ENCODE measurements around the gene GJA10. TPM values are rescaled to one million over a fixed set of nuclear protein-coding genes. Genes with fewer than 3 reads are reported as not detected.
"Not testable (repeated sequence)": the region's sequence is repeated elsewhere in the genome, so short reads cannot be mapped to it uniquely, and the experiment has no call there.

Gene GJA10
- total RNA-seq = not detected

DNA sequence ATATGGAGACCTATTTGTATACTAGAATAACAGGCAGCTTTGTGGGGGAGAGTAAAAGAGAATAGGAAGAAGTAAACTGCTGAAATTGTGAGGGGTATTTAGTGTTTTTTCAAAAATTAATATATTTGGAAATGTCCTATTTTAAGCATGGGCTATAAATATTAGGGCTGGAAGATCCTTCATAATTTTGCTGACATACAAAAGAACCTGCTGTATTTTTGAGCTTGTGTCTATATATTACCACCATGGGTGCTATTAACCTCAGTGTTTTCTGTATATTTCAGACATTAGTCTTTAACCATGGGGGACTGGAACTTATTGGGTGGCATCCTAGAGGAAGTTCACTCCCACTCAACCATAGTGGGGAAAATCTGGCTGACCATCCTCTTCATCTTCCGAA is at the start of gene GJA10:
Gene GJA10, plus strand, starts transcription at position 301 of the 400 bp plus-strand sequence. Its CDS starts 0 bp downstream, at position 301.
- no peak for DNase-seq (ENCODE audit: low spot score)

DNA sequence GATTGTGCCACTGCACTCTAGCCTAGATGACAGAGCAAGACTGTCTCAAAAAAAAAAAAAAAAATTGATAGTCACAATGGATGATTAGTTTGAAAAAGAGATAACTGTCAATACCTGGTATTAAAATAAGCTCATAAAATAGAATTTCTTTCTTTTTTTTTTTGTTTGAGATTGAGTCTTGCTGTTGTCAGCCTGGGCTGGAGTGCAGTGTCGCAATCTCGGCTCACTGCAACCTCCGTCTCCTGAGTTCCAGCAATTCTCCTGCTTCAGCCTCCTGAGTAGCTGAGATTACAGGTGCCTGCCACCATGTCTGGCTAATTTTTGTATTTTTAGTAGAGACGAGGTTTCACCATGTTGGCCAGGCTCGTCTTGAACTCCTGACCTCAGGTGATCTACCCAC is 46.8 kb upstream of the GJA10 start:
- not testable (repeated sequence) for DNase-seq (ENCODE audit: low spot score)

DNA sequence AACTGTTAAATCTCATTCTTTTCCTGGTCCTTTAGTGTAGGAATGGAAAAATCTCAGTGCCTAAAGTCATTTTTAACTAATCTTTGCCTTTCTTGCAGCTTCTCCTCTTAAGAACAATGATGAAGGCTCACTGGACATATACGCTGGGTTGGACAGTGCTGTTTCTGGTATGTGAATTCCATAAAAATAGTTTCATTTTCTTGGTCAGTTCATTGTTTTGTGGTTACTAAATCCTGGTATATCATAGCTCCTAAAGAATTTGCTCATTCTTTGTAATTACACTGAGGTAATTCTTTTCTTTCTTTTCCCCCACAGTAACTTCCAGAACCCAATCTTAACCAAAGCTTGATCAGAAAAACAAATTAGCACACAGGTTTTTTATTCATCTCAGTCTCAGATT is 41.2 kb upstream of the GJA10 start:
- no peak for DNase-seq (ENCODE audit: low spot score)

DNA sequence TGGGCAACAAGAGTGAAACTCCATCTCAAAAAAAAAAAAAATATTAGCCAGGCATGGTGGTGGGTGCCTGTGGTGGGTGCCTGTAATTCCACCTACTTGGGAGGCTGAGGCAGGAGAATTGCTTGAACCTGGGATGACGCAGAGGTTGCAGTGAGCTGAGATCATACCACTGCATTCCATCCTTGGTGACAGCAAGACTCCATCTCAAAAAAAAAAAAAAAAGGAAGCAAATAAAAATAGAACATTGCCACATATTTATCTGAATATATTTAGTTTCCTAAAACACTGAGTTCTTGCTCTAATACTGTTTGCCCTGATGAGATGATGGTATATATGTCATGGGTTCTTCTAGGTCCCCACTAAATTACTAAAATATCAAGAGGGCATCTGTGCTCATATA is 36.2 kb upstream of the GJA10 start:
- no peak for DNase-seq (ENCODE audit: low spot score)

DNA sequence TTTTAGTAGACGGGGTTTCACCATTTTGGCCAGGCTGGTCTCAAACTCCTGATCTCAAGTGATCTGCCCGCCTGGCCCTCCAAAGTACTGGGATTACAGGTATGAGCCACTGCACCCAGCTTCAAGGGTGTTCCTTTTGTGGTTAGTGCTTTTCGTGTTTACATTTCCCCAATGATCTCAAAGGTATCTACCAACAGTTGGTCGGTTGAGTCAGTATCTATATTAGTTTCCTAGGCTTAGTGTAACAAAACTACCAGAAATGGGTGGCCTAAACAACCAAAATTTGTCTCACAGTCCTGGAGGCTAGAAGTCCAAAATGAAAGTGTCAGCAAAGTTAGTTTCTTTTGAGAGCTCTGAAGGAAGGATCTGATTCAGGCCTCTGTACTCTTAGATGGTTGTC is 34.5 kb upstream of the GJA10 start:
- DNase-seq (ENCODE audit: low spot score) = no peak

DNA sequence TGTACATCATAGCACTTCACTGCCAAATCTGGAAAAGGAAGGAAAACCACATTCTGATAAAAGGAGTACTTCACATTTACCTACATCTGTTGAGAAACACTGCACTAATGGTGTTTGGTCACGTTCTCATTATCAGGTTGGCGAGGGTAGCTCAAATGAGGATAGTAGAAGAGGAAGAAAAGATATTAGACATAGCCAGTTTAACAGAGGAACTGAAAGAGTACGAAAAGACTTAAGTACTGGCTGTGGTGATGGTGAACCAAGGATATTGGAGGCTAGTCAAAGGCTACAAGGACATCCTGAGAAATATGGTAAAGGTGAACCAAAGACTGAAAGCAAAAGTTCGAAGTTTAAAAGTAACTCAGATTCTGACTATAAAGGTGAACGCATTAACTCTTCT is 32.0 kb upstream of the GJA10 start:
- no peak for DNase-seq (ENCODE audit: low spot score)

DNA sequence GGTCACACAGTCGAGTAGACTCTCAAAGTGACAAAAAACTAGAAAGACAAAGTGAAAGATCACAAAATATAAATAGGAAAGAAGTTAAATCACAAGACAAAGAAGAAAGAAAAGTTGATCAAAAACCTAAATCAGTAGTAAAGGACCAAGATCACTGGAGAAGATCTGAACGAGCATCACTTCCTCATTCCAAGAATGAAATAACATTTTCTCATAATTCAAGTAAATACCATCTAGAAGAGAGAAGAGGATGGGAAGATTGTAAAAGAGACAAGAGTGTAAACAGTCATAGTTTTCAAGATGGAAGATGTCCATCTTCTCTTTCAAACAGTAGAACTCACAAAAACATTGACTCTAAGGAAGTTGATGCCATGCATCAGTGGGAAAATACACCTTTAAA is 31.6 kb upstream of the GJA10 start:
- DNase-seq (ENCODE audit: low spot score) = no peak

DNA sequence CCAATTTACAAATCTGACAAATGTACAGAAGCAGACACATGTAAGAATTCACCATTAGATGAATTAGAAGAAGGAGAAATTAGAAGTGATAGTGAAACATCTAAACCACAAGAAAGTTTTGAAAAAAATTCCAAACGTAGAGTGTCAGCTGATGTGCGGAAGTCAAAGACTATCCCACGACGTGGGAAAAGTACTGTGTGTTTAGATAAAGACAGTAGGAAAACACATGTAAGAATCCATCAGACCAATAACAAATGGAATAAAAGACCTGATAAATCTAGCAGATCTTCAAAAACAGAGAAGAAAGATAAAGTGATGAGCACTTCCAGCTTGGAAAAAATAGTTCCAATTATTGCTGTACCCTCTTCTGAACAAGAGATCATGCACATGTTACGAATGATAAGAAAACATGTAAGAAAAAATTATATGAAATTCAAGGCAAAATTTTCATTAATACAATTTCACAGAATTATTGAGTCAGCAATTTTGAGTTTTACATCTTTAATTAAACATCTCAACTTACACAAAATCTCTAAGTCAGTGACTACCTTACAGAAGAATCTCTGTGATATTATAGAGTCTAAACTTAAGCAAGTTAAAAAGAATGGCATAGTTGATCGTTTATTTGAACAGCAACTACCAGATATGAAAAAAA is 28.1 kb upstream of the GJA10 start:
- DNase-seq (ENCODE audit: low spot score) = no peak

DNA sequence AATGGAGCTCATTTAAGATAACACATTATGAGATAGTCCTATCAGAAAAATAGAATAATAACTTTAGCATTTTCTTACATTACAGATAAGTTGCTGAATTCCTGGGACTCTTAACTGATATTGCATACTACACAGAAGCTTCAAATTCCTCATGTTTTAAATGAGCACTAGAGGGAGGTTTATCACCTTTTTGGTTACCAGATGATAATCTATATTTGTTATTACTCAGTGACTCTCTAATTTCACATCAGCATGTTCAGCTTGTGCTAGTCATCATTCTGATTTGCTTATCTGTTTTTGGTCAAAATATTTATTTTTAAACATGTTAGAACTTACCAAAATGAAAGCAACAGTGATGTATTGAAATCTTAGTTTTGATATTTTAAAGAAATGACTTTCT is 20.5 kb upstream of the GJA10 start:
- no peak for DNase-seq (ENCODE audit: low spot score)

DNA sequence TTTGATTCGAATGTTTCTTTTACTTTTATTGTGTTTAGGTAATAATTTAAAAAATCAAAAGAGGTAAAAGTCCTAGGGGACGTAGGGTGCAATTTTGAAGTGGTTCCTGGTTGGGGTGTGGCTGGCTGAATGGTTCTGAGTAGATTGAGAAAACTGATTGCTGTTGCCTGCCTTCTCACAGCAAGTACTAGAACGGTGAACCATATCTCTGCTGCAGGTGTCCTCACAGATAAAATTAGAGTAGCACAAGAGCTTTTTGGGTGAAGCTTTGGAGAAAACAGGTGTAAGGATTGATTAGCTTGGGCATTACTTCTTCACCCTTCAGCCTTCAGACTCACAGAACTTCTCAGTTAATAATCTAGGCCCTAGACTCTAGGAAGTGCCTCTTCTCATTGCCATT is 19.8 kb upstream of the GJA10 start:
- DNase-seq (ENCODE audit: low spot score) = no peak

DNA sequence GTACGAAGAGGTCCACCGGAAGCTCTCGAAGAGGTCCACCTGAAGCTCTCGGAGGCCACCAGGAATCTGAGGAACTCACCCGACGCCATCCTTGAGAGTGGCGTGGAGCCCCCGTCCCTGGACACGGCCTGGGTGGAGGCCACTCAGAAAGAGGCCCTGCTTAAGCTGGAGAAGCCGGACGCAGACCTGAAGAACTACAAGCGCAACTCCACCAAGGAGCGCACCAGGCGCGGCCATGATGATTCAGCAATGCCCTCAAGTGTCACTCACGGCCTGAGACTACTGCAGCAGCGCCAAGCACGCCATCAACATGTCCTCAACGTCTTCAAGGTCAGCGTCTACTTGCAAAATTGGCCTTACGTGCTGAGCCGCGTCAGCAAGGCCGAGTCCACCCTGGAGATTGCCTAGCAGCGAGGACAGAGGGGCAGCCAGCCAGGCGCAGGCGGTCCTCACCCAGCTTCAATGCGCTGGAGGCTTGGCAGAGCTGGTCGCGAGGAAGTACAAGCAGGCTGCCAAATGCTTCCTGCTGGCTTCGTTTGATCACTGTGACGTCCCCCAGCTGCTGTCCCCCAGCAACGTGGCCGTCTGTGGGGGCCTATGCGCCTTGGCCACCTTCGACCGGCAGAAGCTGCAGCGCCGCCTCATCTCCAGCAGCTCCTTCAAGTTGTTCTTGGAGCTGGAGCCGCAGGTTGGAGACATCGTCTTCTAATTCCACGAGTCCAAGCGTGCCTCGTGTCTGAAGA is 7.7 kb upstream of the GJA10 start:
- no peak for DNase-seq (ENCODE audit: low spot score)

DNA sequence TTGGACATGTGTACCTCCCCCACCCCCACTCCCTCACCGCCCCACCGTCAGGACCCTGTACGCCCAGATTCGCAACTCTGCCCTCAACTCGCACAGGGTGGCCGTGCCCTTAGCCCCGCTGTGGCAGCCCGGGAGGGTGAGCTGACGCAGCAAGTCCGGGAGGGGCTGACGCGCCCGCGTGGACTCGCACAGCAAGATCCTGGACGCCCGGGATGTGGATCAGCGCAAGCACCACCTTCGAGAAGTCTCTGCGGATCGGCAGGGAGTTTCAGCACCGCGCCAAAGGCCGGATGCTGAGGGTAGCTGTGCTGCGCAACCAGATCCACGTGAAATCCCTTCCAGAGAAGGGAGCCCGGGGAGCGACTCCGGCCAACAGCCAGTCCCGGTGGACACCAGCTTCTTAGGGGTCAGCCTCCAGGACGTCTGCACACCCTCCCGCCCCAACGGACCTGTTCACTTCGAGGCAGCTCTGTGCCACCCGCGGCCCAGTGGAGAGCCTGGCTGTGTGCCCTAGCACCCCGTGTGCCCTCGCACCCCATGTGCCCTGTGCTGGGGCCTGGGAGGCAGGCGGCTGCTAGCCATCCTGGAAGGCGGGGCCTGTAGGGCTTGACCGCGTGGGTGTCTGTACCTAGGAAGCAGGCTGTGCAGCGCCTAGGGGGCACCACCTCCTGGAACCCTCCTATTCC is 6.7 kb upstream of the GJA10 start:
- no peak for DNase-seq (ENCODE audit: low spot score)

DNA sequence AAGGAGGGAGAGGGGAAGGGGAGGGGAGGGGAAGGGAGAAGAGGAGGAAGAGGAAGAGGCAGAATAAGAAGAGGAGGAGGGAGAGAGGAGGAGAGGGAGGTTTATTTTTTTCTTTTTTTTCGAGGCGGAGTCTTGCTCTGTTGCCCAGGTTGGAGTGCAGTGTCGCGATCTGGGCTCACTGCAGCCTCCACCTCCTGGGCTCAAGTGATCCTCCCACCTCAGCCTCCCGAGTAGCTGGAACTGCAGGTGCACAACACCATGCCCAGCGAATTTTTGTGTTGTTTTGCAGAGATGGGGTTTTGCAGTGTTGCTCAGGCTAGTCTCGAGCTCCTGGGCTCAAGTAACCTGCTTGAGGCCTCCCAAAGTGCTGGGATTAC is 6.1 kb upstream of the GJA10 start:
- DNase-seq (ENCODE audit: low spot score) = no peak

DNA sequence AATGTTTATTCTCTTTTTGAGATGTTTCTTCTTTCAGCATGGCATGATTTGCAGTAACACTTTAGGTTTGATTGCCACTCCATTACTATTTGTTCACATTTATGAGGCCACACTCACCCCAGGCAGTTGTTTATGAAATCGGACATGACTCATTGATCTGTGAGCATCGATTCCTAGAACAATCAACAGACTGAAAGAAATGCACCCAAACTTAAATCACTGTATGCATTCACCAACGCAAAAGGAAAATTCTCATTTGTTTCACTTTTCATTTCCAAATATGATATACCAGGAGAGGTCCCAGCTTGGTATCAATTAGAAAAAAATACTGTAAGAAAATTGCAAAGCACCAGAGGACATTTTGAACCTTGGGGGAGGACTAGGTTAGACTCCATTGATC is 5.4 kb upstream of the GJA10 start:
- no peak for DNase-seq (ENCODE audit: low spot score)

DNA sequence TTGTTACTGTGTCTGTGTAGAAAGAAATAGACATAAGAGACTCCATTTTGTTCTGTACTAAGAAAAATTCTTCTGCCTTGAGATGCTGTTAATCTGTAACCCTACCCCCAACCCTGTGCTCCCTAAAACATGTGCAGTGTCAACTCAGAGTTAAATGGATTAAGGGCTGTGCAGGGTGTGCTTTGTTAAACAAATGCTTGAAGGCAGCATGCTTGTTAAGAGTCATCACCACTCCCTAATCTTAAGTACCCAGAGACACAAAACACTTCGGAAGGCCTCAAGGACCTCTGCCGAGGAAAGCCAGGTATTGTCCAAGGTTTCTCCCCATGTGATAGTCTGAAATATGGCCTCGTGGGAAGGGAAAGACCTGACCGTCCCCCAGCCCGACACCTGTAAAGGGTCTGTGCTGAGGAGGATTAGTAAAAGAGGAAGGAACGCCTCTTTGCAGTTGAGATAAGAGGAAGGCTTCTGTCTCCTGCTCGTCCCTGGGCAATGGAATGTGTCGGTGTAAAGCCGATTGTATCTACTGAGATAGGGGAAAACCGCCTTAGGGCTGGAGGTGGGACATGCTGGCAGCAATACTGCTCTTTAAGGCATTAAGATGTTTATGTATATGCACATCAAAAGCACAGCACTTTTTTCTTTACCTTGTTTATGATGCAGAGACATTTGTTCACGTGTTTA is 3.3 kb upstream of the GJA10 start:
- not testable (repeated sequence) for DNase-seq (ENCODE audit: low spot score)

DNA sequence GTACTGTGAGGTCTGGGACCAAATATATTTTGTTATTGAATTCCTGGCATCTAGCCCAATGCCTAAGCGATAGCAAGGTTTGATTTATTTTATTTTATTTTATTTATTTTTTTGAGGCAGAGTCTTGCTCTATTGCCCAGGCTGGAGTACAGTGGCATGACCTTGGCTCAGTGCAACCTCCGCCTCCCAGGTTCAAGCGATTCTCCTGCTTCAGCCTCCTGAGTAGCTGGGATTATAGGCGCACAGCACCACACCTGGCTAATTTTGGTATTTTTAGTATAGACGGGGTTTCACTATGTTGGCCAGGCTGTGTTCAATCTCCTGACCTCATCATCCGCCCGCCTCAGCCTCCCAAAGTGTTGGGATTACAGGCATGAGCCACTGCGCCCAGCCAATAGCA is 1.7 kb upstream of the GJA10 start:
- DNase-seq (ENCODE audit: low spot score) = not testable (repeated sequence)

DNA sequence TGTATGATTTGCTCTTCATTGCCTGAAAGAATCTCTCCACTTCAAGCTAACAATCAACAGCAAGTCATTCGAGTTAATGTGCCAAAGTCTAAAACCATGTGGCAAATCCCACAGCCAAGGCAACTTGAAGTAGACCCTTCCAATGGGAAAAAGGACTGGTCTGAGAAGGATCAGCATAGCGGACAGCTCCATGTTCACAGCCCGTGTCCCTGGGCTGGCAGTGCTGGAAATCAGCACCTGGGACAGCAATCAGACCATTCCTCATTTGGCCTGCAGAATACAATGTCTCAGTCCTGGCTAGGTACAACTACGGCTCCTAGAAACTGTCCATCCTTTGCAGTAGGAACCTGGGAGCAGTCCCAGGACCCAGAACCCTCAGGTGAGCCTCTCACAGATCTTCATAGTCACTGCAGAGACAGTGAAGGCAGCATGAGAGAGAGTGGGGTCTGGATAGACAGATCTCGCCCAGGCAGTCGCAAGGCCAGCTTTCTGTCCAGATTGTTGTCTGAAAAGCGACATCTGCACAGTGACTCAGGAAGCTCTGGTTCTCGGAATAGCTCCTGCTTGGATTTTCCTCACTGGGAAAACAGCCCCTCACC is 1.1 kb downstream of the GJA10 start:
- no peak for DNase-seq (ENCODE audit: low spot score)

DNA sequence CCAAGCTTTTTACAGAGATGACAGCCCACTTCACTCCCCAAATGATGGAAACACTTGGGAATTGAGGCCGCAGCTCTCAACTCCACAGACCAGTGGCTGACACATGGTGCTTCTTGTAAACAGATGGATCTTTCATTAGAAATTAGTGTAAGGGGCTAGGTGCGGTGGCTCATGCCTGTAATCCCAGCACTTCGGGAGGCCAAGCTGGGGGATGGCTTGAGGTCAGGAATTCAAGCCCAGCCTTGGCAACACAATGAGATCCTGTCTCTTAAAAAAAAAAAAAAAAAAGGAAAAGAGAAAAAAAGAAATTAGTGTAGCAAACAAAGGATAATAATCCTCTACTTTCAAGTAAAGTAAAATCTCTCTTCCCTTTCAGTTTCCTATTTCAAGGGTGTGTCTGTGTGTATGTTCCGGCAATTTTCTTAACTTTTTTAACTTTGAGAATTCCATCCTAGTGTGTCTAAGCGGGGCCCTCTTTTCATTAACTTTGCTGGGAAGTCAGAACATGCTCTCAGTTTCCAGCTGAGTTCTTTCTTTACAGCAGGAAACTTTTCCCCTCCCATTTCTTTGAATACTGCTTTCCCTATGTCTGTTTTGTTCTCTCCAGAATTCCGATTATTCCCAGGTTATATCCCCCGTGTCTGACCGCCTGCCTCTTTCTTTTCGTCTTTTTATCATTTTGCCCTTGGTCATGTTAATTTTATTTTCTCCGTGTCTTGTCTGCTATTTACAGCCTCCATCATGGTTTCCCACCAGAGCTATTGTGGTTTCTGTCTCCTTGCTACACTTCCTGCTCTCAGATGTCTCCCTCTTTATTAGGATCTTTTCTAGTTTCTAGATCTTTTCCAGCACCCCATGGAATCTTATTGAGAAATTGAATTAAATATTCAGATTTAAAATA is 16.0 kb downstream of the GJA10 start:
- not testable (repeated sequence) for DNase-seq (ENCODE audit: low spot score)

DNA sequence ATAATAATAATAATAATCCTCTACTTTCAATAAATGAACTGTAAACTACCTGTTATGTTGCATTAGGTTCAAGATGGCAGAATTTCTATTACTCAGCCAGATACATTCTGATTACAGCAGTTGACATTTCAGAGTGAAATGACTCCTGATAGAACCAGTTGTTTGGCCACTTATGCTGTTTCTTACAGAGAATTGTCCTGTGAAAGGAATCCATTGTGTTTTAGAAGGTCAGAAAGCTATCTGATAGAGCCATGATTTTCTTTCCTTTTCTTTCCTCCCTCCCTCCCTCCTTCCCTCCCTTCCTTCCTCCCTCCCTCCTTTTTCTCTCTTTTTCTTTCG is 16.6 kb downstream of the GJA10 start:
- no peak for DNase-seq (ENCODE audit: low spot score)

DNA sequence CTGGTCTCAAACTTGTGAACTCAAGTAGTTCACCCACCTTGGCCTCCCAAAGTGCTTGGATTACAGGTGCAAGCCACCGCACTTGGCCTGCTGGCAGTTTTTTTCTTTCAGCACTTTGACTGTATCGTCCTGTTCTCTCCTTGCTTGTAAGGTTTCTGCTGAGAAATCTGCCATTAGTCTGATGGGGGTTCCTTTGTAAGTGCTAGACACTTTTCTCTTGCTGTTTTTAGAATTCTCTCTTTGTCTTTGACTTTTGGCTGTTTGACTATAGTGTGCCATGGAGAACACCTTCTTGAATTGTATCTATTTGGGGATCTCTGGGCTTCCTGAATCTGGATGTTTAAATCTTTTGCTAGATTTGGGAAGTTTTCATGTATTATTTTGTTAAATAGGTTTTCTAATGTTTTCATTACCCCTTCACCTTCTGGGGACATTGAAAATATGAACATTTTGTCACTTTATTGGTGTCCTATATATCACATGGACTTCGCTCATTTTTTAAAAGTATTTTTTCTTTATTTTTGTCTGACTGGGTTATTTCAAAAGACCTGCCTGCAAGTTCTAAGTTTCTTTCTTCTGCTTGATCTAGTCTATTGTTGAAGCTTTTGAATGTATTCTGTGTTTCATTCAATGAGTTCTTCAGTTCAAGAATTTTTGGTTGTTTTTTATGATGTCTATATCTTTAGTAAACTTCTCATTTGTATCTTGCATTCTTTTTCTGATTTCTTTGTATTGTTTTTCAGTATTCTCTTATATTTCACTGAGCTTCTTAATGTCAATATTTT is 22.1 kb downstream of the GJA10 start:
- no peak for DNase-seq (ENCODE audit: low spot score)
